Left ventricle myocardium superior (tissue), 1 donor: Measurements from ENCODE around the gene SMR3B. TPM values are rescaled to one million over a fixed set of nuclear protein-coding genes. Genes with fewer than 3 reads are reported as not detected.

Source experiments
- ATAC-seq: fragments of 200-7000 bp; cut with Tn5 transposase; one replicate; pipeline ENCODE4 v1.9.1; 2020; ENCODE audit warnings: mild to moderate bottlenecking, moderate library complexity
- DNase-seq: peaks from one replicate; pipeline ENCODE4 v3.0.0-alpha.2; 2020
- intact Hi-C: fragments of 100-400 bp; cut with micrococcal nuclease; formaldehyde crosslinking; loops from one replicate; pipeline ENCODE4 v1.11.0; 2022
- total RNA-seq: library from RNA; stranded (reverse); fragmentation: NEBNext Ultra II Directional; extraction: Animal tissue kit (Norgen Biotek cat#: 25700); gene quantifications from one replicate; pipeline ENCODE4 v1.2.1, GENCODE V29; 2021
- donor health status: DM: no; HTN: yes; CAD: no; lungs with severe emphysema.

The SMR3B gene
- total RNA-seq, 1 donor from 2014 or later: not detected

- ATAC-seq (no peak), DNase-seq (no peak)
- intact Hi-C loops: no loop called here
Measured at GRCh38 chr4:70437197-70437596, 54.3 kb downstream of the SMR3B start.

Other genes with a start within 250 kb of the SMR3B start
- not detected for gene PRR27, start 228.9 kb upstream of the SMR3B start, total RNA-seq
- gene ODAM, start 187.4 kb upstream of the SMR3B start, total RNA-seq: not detected
- not detected for gene FDCSP, start 157.0 kb upstream of the SMR3B start, total RNA-seq
- not detected for gene CSN3, start 140.5 kb upstream of the SMR3B start, total RNA-seq
- gene CABS1, start 48.1 kb upstream of the SMR3B start, total RNA-seq: not detected
- gene SMR3A, start 22.4 kb upstream of the SMR3B start, total RNA-seq: not detected
- gene OPRPN, start 14.8 kb downstream of the SMR3B start, total RNA-seq: not detected
- not detected for gene MUC7, start 89.1 kb downstream of the SMR3B start, total RNA-seq
- not detected for gene AMTN, start 135.4 kb downstream of the SMR3B start, total RNA-seq
- gene AMBN, start 209.1 kb downstream of the SMR3B start, total RNA-seq: not detected
- 1.9 TPM for gene ENAM, start 245.6 kb downstream of the SMR3B start, total RNA-seq